ENCODE measurements around the gene LRCH1. TPM values are rescaled to one million over a fixed set of nuclear protein-coding genes. Genes with fewer than 3 reads are reported as not detected.
"Not testable (repeated sequence)": the region's sequence is repeated elsewhere in the genome, so short reads cannot be mapped to it uniquely, and the experiment has no call there.

Gene LRCH1
- 12.5 TPM for total RNA-seq
- long read RNA-seq, full-length matches to known transcripts = 8 of 14 reads
- long read RNA-seq, partial matches to known transcripts = 1 of 14 reads
- long read RNA-seq, other reads (novel, unspliced or antisense) = 5 of 14 reads

DNA sequence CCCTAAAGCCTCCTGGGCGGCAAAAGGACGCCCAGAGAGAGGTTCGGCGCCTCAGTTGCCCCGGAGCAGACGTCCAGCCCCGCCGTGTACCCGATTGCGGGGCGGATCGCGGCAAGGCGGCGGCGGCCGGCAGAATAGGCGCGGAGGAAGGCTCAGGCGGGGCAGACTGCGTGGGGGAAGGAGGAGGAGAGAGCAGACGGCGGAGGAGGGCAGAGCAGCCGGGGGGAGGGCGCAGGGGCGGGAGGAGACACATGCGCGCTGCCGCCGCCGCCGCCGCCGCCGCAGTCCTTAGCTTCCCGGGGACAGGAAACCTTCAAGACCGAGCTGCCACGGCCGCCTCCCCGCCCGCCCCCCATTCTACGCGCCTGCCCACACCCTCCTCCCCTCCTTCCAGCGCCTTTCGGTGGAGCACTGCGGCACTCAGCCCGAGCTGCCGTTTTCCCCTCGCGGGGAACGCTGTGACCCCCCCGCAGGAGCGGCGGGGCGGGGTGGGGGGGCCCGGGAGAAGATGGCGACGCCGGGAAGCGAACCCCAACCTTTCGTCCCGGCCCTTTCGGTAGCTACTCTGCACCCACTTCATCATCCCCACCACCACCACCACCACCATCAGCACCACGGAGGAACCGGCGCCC, at the start of gene LRCH1:
LRCH1 (plus strand) TSS at position 282 of the 632 bp plus-strand sequence; CDS start at position 509, 227 bp downstream.
- intact Hi-C loops (cut with micrococcal nuclease) = loop anchor here (5.0 to 10.0 kb wide), 2 partner anchors 49 to 132 kb away; no protein-coding TSS in a partner anchor
- ATAC-seq = peak; percentile 94
- DNase-seq = peak; percentile 94

- intact Hi-C loops (cut with micrococcal nuclease) = no loop called here
- DNase-seq = no peak
Measured at GRCh38 chr13:46504036-46504435, 48.9 kb upstream of the LRCH1 start.

GRCh38 chr13:46507981-46508380, 45.0 kb upstream of the LRCH1 start:
- no peak for DNase-seq
- no peak for ATAC-seq
- intact Hi-C loops (cut with micrococcal nuclease) = no loop called here

More at GRCh38 chr13:46504036-46504435, 48.9 kb upstream of the LRCH1 start:
- no peak for ATAC-seq

DNA sequence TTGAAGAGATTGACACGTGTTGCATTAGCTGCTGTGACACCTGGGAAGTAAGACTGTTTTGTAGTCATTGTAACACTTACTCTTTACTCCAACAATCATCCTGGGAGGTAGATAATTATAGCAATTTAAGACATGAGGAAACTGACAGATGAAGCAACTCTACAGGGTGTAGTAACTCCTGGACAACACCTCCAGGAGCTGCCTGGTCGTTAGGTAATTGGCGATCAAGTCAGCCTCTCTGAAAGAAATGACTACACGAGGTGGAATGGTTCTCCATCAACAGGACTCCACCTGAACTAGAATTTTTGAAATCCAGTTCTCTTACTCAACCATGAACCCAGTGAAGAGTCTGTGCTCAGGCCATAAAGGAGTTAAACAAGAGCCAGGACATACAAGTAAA, 43.0 kb upstream of the LRCH1 start:
- ATAC-seq = no peak
- intact Hi-C loops (cut with micrococcal nuclease) = no loop called here
- no peak for DNase-seq

DNA sequence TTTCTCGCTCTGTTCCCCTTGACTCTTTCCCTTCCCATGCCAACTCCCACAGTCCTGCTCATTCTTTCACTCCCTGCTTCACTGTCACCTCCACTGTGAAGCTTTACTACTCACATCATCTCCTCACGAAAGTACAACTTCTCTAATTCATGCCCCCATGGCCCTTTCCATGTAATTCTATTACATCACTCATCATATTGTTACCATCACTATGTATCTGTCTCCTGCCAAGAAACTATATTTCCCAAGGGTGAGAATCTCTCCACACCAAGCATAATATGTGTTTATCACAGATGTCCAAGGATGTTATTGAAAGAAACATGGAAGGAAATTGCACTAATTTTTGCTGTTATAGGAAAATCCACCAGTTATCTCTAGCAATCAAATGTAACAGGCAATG, 37.2 kb upstream of the LRCH1 start:
- no peak for DNase-seq
- intact Hi-C loops (cut with micrococcal nuclease) = no loop called here
- no peak for ATAC-seq

DNA sequence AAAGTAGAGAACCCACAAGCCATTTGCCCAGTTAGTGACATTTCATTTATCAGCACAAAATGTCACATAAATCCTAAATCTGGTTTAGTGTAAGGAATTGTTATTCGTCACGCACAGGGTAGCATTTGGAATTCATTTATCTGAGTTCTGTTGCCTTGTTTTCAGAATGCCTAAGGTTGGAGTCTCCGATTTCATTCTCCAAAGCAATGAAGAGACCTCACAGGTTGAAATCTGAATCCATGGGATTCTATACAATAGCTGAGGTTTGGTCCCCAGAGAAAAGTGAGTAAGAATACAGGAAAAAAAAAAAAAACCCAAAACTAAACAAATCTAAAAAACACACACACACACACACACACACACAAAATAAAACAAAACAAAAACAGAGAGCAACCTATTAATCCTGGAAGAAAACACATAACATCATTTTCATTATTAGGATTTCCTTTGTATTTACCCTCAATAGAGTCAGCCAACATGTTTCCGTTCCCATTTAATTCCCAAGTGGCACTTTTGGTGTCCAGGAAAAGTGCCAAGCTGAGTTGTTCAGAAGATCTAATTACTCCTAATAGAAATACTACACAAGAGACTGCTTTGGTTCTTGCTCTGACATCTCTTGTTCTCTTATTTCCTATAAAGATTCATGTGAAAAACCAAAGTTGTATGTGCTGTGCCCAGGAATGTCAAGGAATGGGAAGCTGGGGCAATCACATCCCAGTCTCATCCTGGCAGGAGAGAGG, 36.2 kb upstream of the LRCH1 start:
- intact Hi-C loops (cut with micrococcal nuclease) = no loop called here
- peak; percentile 52 for ATAC-seq

GRCh38 chr13:46517748-46518147, 35.2 kb upstream of the LRCH1 start:
- intact Hi-C loops (cut with micrococcal nuclease); ATAC-seq; DNase-seq: not testable (repeated sequence)

More for the DNA sequence above, 36.2 kb upstream of the LRCH1 start:
- no peak for DNase-seq

DNA sequence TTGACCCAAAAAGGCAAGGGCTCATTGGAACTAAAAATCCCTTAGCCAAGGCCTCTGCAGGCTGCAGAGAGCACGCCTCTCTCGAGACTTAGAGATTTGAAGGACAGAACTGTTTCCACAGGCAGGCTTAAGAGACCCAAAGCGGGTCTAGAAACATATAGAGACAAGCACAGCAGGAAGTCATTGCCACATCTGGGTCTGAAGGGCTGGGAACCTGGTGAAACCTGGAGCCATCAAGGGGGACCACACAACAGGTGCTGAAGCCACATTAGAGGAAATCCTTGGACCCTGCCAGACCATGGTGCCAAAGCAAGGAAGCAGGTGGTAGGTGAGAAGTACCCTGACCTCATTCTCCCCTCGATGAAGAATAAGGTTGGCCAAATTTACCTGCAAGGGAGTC, 33.8 kb upstream of the LRCH1 start:
- ATAC-seq (no peak), DNase-seq (no peak)
- intact Hi-C loops (cut with micrococcal nuclease) = no loop called here

DNA sequence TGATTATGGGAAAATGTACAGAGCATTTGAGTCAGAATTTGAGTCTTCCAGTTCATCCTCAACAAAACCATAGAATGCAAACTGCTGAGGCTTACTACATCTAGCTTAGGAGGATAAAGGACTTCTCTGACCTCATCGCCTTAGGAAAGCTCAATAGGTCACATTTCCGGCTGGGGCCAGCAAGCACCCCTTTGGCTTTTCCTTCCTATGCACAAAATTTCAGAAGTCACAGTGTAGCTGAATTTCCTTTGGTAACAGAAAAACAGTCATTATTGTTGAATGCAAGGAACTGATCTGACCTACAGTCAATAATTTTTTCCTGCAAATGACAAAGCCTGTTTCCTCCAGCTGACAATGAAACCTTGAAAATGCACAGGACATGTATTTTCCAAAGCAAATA, 32.8 kb upstream of the LRCH1 start:
- no peak for ATAC-seq

DNA sequence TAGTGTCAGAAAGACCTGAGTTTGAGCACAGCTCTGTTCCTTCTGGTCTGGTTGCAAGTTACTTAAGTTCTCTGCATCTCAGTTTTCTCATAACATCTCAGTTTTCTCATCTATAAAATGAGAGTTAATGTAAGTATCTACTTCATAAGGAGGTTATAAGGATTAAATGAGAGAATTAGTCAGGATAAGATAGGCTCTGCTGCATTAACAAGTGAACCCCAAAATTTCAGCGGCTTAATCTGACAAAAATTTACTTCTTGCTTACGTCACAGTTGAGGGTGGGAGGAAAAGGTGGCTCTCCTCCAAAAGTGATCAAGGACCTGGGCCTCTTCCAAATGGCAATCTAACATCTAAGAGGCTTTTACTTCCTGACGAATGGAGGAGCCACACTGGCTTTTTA, 31.5 kb upstream of the LRCH1 start:
- intact Hi-C loops (cut with micrococcal nuclease) = no loop called here
- no peak for DNase-seq
- no peak for ATAC-seq

More for the DNA sequence above, 32.8 kb upstream of the LRCH1 start:
- no peak for DNase-seq
- intact Hi-C loops (cut with micrococcal nuclease) = no loop called here

DNA sequence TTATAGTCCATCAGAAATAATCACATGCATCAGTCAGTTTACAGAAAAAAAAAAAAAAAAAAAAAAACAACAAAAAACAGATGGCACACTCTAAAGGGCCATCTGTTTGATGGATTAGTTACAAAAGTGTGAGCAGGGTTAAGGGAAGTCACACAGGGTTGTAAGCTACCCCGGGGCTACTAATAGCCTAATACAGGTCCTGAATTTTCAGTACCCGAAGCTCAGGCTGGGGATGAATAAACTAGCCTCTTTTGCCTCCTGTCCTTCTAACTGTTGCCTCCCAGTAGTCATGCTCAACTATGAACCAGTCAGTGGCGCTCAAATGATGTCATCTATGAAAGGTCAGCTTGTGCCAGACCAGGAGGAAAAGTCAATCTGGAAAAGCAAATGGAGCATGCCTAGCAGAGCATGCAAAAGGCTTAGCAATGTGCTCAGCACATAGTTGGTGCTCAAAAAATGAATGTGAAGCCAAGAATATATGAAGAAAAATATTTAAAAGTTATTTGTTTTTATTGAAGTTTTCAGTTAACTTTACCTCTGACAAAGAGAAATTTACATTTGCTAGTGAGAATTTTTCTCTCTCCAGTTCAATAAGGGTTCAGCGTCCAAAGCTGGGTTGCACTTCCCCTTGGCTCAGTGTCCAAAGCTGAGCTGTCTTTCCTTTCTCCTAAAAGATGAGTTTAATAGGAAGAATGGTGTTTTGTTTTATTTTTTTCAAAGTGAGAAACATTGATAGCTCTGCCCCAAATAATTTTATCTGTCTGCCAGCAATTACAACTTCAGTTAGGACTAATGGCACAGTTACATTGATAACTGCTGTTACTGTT, 30.8 kb upstream of the LRCH1 start:
- DNase-seq = no peak
- intact Hi-C loops (cut with micrococcal nuclease) = no loop called here

DNA sequence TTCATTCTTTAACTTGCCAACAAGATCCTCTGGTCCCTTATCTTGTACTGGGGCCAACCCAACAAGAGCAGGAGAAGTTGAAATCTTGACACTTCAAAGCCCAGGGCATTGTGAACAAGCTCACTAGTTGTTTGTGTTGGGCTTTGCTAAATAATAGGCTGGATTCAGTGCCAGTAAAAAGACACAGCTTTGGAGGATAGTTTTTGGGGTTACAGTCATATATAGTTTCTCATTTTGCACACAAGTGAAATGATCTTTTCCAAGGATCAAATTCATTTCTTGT, 30.3 kb upstream of the LRCH1 start:
- ATAC-seq = no peak
- no peak for DNase-seq
- intact Hi-C loops (cut with micrococcal nuclease) = no loop called here

More for the DNA sequence above, 30.8 kb upstream of the LRCH1 start:
- ATAC-seq = peak; percentile 9

GRCh38 chr13:46523972-46524752, 28.8 kb upstream of the LRCH1 start:
- DNase-seq (no peak), ATAC-seq (peak; percentile 94)
- intact Hi-C loops (cut with micrococcal nuclease) = no loop called here

GRCh38 chr13:46526100-46526735, 26.8 kb upstream of the LRCH1 start:
- DNase-seq (no peak), ATAC-seq (no peak)
- intact Hi-C loops (cut with micrococcal nuclease) = no loop called here

DNA sequence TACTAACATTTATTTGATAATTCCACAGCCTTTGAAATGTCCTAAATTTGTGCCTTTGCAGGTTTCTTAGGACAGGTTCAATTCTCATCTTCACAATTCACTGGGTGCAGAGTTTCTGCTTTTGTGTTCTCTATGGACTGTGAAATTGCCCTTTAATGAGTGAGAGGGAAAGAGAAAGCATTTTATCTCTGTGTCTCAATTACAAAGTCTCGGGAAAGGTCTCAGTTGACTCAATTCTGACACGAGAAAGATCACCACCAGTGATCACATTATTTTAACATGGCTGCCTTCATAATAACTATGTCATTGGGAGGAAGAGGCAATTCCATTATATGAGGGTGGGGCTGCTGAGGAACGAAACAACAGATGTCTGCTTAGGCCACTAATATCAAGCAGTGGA, 26.2 kb upstream of the LRCH1 start:
- DNase-seq (no peak), ATAC-seq (no peak)
- intact Hi-C loops (cut with micrococcal nuclease) = no loop called here

- intact Hi-C loops (cut with micrococcal nuclease) = no loop called here
- no peak for ATAC-seq
- no peak for DNase-seq
Measured at GRCh38 chr13:46527237-46527636, 25.7 kb upstream of the LRCH1 start.

DNA sequence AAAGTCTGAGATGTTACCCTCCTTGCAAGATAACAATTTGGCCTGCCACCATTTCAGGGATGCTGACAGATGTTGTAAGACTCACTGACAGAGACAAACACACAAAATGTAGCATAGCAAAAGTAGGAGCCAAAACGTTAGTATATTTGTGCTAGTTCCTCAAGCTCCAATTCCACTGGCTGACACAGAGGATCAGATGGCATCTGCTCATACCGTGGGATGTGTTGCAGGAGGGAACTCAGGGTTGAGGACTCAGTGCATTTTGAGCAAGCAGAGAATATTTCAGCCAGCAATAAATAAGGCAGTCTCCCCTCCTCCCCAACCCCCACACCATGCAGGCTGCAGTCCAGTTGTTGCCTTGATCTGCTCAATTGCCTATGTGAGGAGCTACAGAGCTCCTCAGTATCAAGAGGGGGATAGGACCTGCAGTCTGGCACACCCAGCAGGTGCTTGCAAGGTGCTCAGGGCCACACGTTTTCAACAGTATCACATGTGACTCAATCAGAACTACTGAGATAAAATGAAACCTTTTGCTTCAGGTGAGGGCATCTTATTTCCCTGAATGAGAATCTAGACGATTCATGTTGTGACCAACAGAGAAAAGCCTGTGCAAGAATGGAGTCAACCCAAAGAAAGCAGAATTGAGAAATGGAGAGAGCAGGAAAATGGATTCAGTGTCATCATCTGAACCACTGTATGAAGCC, 23.6 kb upstream of the LRCH1 start:
- ATAC-seq (no peak), DNase-seq (no peak)
- intact Hi-C loops (cut with micrococcal nuclease) = no loop called here

Measured in left ventricle myocardium superior (tissue), 1 donor.